SK-N-MC (cell line): ENCODE measurements around the gene TAAR1.

Experiments
- EZH2 ChIP-seq: fragments of 200-600 bp; sonication (generic); IDR thresholded peaks from one replicate; pipeline ENCODE4 v1.6.1; 2017; ENCODE audit warnings: antibody characterized with exemption
- FOXP2 ChIP-seq: optimal IDR thresholded peaks from 2 replicates; pipeline ENCODE3; 2011; ENCODE audit warnings: mild to moderate bottlenecking, moderate library complexity; ENCODE audit not compliant: insufficient read depth; ENCODE audit errors: extremely low read length, control extremely low read depth
- POLR2AphosphoS5 ChIP-seq: IDR thresholded peaks from 2 replicates; pipeline ENCODE4 v1.6.1; 2012; ENCODE audit warnings: mild to moderate bottlenecking, low read depth, low read length, borderline replicate concordance

DNA sequence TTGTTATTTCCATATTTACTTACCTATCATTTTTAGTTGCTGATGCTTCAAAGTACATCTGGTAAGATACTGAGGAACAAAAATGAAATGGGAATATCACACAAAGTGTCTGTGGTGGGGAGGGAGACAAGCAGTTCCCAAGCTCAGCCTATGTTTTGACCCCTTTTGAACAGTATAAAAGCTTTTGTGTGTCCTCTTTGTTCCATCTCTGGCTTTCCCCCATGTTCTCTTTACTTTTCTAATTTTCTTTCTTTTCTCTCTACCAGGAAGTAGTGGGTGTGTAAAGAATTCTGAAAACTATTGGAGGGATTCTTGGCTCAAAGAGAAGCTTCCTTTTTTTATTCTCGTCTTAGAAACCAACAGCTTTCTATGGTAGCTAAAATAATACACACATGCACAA is 42.3 kb downstream of the TAAR1 start:
- no peak for TF ChIP-seq EZH2
- TF ChIP-seq POLR2AphosphoS5, result no peak
- TF ChIP-seq FOXP2, result no peak
